HG03159 (cell line): ENCODE results near the gene EOLA2.
"Not testable (repeated sequence)": the region's sequence is repeated elsewhere in the genome, so short reads cannot be mapped to it uniquely, and the experiment has no call there.

Experiments used
- ATAC-seq: cut with Tn5 transposase; IDR thresholded peaks from one replicate; pipeline ENCODE4 v1.9.1; 2021; ENCODE audit warnings: mild to moderate bottlenecking, moderate library complexity; ENCODE audit not compliant: unreplicated experiment

The EOLA2 gene

GRCh38 chrX:149933547-149933946 lies 4.7 kb downstream of the EOLA2 start:
- ATAC-seq, result not testable (repeated sequence)

- peak; percentile 42 for ATAC-seq
These were observed 5.3 kb downstream of the EOLA2 start for GRCh38 chrX:149932970-149933369.

GRCh38 chrX:149932150-149932549 lies 6.1 kb downstream of the EOLA2 start:
- not testable (repeated sequence) for ATAC-seq

- ATAC-seq, result not testable (repeated sequence)
These were observed 6.9 kb downstream of the EOLA2 start for GRCh38 chrX:149931355-149931754.

GRCh38 chrX:149929400-149929799 lies 8.9 kb downstream of the EOLA2 start, which contains the start of gene HSFX4:
Gene HSFX4, plus strand, starts transcription at chrX:149929573. Its CDS starts 72 bp downstream, at chrX:149929645.
- ATAC-seq, result not testable (repeated sequence)

- not testable (repeated sequence) for ATAC-seq
These were observed 9.7 kb downstream of the EOLA2 start for GRCh38 chrX:149928635-149929034.

- not testable (repeated sequence) for ATAC-seq
These were observed 10.4 kb downstream of the EOLA2 start for GRCh38 chrX:149927964-149928258.

GRCh38 chrX:149927245-149927963 lies 10.9 kb downstream of the EOLA2 start:
- not testable (repeated sequence) for ATAC-seq

- ATAC-seq, result not testable (repeated sequence)
These were observed 13.9 kb downstream of the EOLA2 start for GRCh38 chrX:149924434-149924833.

- not testable (repeated sequence) for ATAC-seq
These were observed 14.5 kb downstream of the EOLA2 start for GRCh38 chrX:149923836-149924235.

- ATAC-seq, result peak; percentile 72
These were observed 21.4 kb downstream of the EOLA2 start for GRCh38 chrX:149916745-149917392.

GRCh38 chrX:149910178-149910695 lies 28.1 kb downstream of the EOLA2 start:
- ATAC-seq, result peak; percentile 33

GRCh38 chrX:149909324-149910177 lies 28.7 kb downstream of the EOLA2 start:
- peak; percentile 42 for ATAC-seq

GRCh38 chrX:149908727-149909126 lies 29.6 kb downstream of the EOLA2 start:
- ATAC-seq, result no peak

- ATAC-seq, result peak; percentile 45
These were observed 30.0 kb downstream of the EOLA2 start for GRCh38 chrX:149908308-149908707.

GRCh38 chrX:149903889-149904748 lies 34.2 kb downstream of the EOLA2 start:
- ATAC-seq, result peak; percentile 76

GRCh38 chrX:149898554-149898953 lies 39.7 kb downstream of the EOLA2 start:
- ATAC-seq, result no peak

GRCh38 chrX:149890828-149891227 lies 47.5 kb downstream of the EOLA2 start:
- ATAC-seq, result not testable (repeated sequence)
